Endothelial cell of umbilical vein (primary cell): ENCODE data around the gene ALK. TPM values are rescaled to one million over a fixed set of nuclear protein-coding genes. Genes with fewer than 3 reads are reported as not detected.

Experiments
- BruUV-seq: library from RNA; stranded (reverse); fragments of 400-500 nt; replicated peaks from 2 replicates; lab custom pipeline; 2021; lab: Mats Ljungman, UMichigan
- CTCF ChIA-PET: fragments of 300-600, 350-600 bp; sonication (Branson Sonifier 250); formaldehyde crosslinking; loops from one replicate; lab custom pipeline; 2021; ENCODE audit warnings: antibody characterized with exemption, inconsistent platforms; lab: Charles Lee
- POLR2A ChIA-PET: fragments of 300-600, 350-600 bp; sonication (Branson Sonifier 250); formaldehyde crosslinking; loops from one replicate; lab custom pipeline; 2021; ENCODE audit warnings: antibody characterized with exemption, inconsistent platforms; lab: Charles Lee
- DNase-seq: peaks from one replicate; pipeline ENCODE4 v3.0.0-alpha.2; 2011; ENCODE audit warnings: low read depth, low spot score
- FAIRE-seq: peaks from 2 replicates; lab custom pipeline; 2011; peaks lifted over from hg19 to GRCh38; lab: Jason Lieb, UNC
- H2AFZ ChIP-seq: 2 replicates; pipeline ENCODE4 v1.6.0; 2012; ENCODE audit warnings: low read depth, low read length, control low read depth, inconsistent platforms
- H3K27ac ChIP-seq: 2 replicates; pipeline ENCODE4 v1.5.1; 2011; ENCODE audit warnings: low read depth, mild to moderate bottlenecking, control low read depth, low read length, moderate library complexity; ENCODE audit not compliant: insufficient read depth
- H3K27me3 ChIP-seq, 2 experiments: 2 replicates each; pipeline versions ENCODE4 v1.6.0 to v1.6.1; 2011; ENCODE audit warnings: low read length in 2 of 2, mixed read lengths in 1 of 2; ENCODE audit not compliant: control insufficient read depth in 2 of 2, insufficient read depth in 2 of 2
- H3K36me3 ChIP-seq, 2 experiments: 2 replicates in 1 of 2; 3 replicates in 1 of 2; pipeline ENCODE4 v1.5.1; 2011; ENCODE audit warnings: low read length in 2 of 2, mild to moderate bottlenecking in 1 of 2, moderate library complexity in 1 of 2; ENCODE audit not compliant: control insufficient read depth in 2 of 2, insufficient read depth in 2 of 2; ENCODE audit errors: extremely low read depth in 1 of 2
- H3K4me1 ChIP-seq: 3 replicates; pipeline ENCODE4 v1.5.1; 2011; ENCODE audit warnings: mild to moderate bottlenecking, low read length; ENCODE audit not compliant: control insufficient read depth, insufficient read depth; ENCODE audit errors: extremely low read depth
- H3K4me2 ChIP-seq: 2 replicates; pipeline ENCODE4 v1.6.1; 2011; ENCODE audit warnings: low read length, control low read depth, mixed read lengths; ENCODE audit not compliant: insufficient read depth
- H3K4me3 ChIP-seq, 3 experiments: fragments of 200-600 bp in 1 of 3; sonication (generic), shearing (Covaris generic) in 1 of 3; replicated peaks in 1 of 3; 2 replicates each; pipeline ENCODE4 v1.5.1; 2011 to 2016; ENCODE audit warnings: control low read depth in 3 of 3, low read length in 3 of 3, mild to moderate bottlenecking in 2 of 3, inconsistent platforms in 1 of 3, low read depth in 1 of 3, moderate library complexity in 1 of 3; ENCODE audit not compliant: insufficient read depth in 1 of 3
- H3K79me2 ChIP-seq: 2 replicates; pipeline ENCODE4 v1.6.0; 2012; ENCODE audit warnings: low read length, inconsistent platforms; ENCODE audit not compliant: control insufficient read depth, insufficient read depth
- H3K9ac ChIP-seq: replicated peaks from 2 replicates; pipeline ENCODE3; 2011; ENCODE audit warnings: low read length, control low read depth; ENCODE audit not compliant: insufficient read depth; ENCODE audit errors: extremely low read depth
- H3K9me1 ChIP-seq: replicated peaks from 3 replicates; pipeline ENCODE4 v1.6.0; 2011; ENCODE audit warnings: mild to moderate bottlenecking, low read length; ENCODE audit not compliant: control insufficient read depth, insufficient read depth; ENCODE audit errors: extremely low read depth
- H3K9me3 ChIP-seq: replicated peaks from 2 replicates; pipeline ENCODE4 v1.5.1; 2012; ENCODE audit warnings: low read length, inconsistent platforms; ENCODE audit not compliant: control insufficient read depth, insufficient read depth
- H4K20me1 ChIP-seq: replicated peaks from 2 replicates; pipeline ENCODE3; 2011; ENCODE audit warnings: mild to moderate bottlenecking, low read length; ENCODE audit not compliant: control insufficient read depth, insufficient read depth; ENCODE audit errors: extremely low read depth
- EZH2 ChIP-seq: IDR thresholded peaks from 2 replicates; pipeline ENCODE4 v1.6.1; 2012; ENCODE audit warnings: borderline replicate concordance, low read depth, mild to moderate bottlenecking, moderate library complexity, low read length, inconsistent platforms; ENCODE audit not compliant: severe bottlenecking
- FOS ChIP-seq: IDR thresholded peaks from 2 replicates; pipeline ENCODE4 v1.6.1; 2011; ENCODE audit warnings: mild to moderate bottlenecking, low read length, moderate library complexity, borderline replicate concordance; ENCODE audit not compliant: insufficient read depth
- GATA2 ChIP-seq: IDR thresholded peaks from 2 replicates; pipeline ENCODE4 v1.7.0; 2011; ENCODE audit warnings: low read depth, mild to moderate bottlenecking, moderate library complexity, mixed read lengths, low read length; ENCODE audit not compliant: insufficient read length, insufficient read depth
- JUN ChIP-seq: IDR thresholded peaks from 2 replicates; pipeline ENCODE4 v1.6.1; 2011; ENCODE audit warnings: borderline replicate concordance, low read depth; ENCODE audit not compliant: insufficient read length, insufficient read depth
- MYC ChIP-seq: IDR thresholded peaks from one replicate; pipeline ENCODE4 v1.6.1; 2011; ENCODE audit warnings: mild to moderate bottlenecking, low read depth, low read length
- POLR2A ChIP-seq: IDR thresholded peaks from 2 replicates; pipeline ENCODE4 v1.6.1; 2012; ENCODE audit warnings: low read depth, mild to moderate bottlenecking, control low read depth, low read length
- POLR2AphosphoS5 ChIP-seq: IDR thresholded peaks from 2 replicates; pipeline ENCODE4 v1.6.1; 2012; ENCODE audit warnings: low read depth, mild to moderate bottlenecking, control low read depth, low read length, moderate library complexity; ENCODE audit not compliant: insufficient read depth
- dilution Hi-C: fragments of 300-500 bp; cut with MboI; formaldehyde crosslinking; loops from one replicate; pipeline ENCODE4 v1.15.0; 2019; ENCODE audit warnings: low sequenced_read_pairs; ENCODE audit not compliant: extremely low pct_ligation_motif_present
- intact Hi-C: fragments of 100-400 bp; cut with micrococcal nuclease; formaldehyde crosslinking; loops from one replicate; pipeline ENCODE4 v1.10.0; 2022
- polyA plus RNA-seq, 4 experiments: library from polyadenylated mRNA; depleted of rRNA in 3 of 4; stranded (reverse) in 3 of 4; unstranded in 1 of 4; fragments of >200 nt; gene quantifications; 2 replicates each; pipeline versions ENCODE4 v1.2.1 to v1.2.3, GENCODE V29; 2011 to 2012; ENCODE audit warnings: missing spikeins in 1 of 4
- total RNA-seq: library from RNA; stranded (reverse); gene quantifications from 2 replicates; pipeline ENCODE4 v1.2.3, GENCODE V29; 2021
- TF ChIP-seq, protein P1 (sequence below), 2 donors: IDR thresholded peaks; 1 replicate in 1 of 2; 2 replicates in 1 of 2; pipeline ENCODE4 v1.5.1; 2011; ENCODE audit warnings: low read length in 2 of 2, mild to moderate bottlenecking in 2 of 2, moderate library complexity in 2 of 2, control low read depth in 1 of 2, inconsistent platforms in 1 of 2, low read depth in 1 of 2; ENCODE audit not compliant: insufficient read depth in 1 of 2; ENCODE audit errors: extremely low read depth in 1 of 2
- TF ChIP-seq, protein P2 (sequence below): IDR thresholded peaks from 2 replicates; pipeline ENCODE4 v1.6.1; 2011; ENCODE audit not compliant: insufficient read depth, insufficient read length

The ALK gene
- total and polyA plus RNA-seq, 2 donors (not counting 3 experiments of a cell fraction or from before 2014, with no cell fraction given), result not detected

DNA sequence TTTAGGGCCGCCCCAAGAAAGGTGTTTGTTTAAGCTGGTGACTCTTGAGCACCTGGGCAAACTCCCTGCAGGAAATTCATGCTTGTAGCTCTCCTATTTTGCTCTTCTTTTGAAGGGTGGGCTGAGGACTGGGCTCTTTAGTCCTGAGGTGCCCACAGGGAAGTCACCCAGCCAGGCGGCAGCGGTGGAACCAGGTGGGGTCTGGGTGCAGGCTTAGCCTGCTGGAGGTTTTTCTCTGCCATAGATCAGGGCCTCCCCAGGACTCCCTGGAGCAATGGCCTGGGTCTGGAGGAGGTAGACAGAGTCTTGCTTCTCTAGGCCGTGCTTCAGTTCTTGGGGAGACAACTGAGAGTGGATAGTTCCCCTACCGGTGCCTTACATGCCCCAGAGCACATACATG lies 706.3 kb downstream of the ALK start:
- no peaks in the 10 kb centered on the region for H3K9me1 ChIP-seq
- TF ChIP-seq, protein P1, sequence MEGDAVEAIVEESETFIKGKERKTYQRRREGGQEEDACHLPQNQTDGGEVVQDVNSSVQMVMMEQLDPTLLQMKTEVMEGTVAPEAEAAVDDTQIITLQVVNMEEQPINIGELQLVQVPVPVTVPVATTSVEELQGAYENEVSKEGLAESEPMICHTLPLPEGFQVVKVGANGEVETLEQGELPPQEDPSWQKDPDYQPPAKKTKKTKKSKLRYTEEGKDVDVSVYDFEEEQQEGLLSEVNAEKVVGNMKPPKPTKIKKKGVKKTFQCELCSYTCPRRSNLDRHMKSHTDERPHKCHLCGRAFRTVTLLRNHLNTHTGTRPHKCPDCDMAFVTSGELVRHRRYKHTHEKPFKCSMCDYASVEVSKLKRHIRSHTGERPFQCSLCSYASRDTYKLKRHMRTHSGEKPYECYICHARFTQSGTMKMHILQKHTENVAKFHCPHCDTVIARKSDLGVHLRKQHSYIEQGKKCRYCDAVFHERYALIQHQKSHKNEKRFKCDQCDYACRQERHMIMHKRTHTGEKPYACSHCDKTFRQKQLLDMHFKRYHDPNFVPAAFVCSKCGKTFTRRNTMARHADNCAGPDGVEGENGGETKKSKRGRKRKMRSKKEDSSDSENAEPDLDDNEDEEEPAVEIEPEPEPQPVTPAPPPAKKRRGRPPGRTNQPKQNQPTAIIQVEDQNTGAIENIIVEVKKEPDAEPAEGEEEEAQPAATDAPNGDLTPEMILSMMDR (IDR thresholded peaks at IDR 0.05; ENCODE audit: extremely low read depth in 1 of 2, insufficient read depth in 1 of 2, low read depth in 1 of 2, low read length in 2 of 2), result no peak
- TF ChIP-seq POLR2A (no peak), EZH2 (no peak), POLR2AphosphoS5 (no peak), JUN (no peak), MYC (no peak), GATA2 (no peak), FOS (no peak)
- TF ChIP-seq, protein P2, sequence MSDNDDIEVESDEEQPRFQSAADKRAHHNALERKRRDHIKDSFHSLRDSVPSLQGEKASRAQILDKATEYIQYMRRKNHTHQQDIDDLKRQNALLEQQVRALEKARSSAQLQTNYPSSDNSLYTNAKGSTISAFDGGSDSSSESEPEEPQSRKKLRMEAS, result no peak
- H3K9ac ChIP-seq, result no peak overlapping the region
- no peaks in the 10 kb centered on the region for H3K9me3 ChIP-seq
- no TSS peak for BruUV-seq
- H2AFZ ChIP-seq, result no peak overlapping the region
- ChIA-PET POLR2A (no interaction called here), CTCF (no interaction called here)
- H4K20me1 ChIP-seq, result no peaks in the 10 kb centered on the region
- DNase-seq, result no peak
- no peak overlapping the region for H3K4me3 ChIP-seq
- no peaks in the 10 kb centered on the region for H3K36me3 ChIP-seq
- dilution Hi-C loops, result no loop called here
- FAIRE-seq, result no peak
- no peak overlapping the region for H3K4me2 ChIP-seq
- peaks cover 2% of the 10 kb centered on the region for H3K4me1 ChIP-seq
- intact Hi-C loops, result no loop called here
- H3K27me3 ChIP-seq, result no peaks in the 10 kb centered on the region
- H3K79me2 ChIP-seq, result no peaks in the 10 kb centered on the region
- no peak overlapping the region for H3K27ac ChIP-seq
